H9 (cell line): ENCODE data around the gene VPS26B. TPM values are rescaled to one million over a fixed set of nuclear protein-coding genes. Genes with fewer than 3 reads are reported as not detected.

Experiments
- DNase-seq: peaks from one replicate; pipeline ENCODE4 v3.0.0-alpha.2; 2017
- H2AFZ ChIP-seq: one replicate; pipeline ENCODE4 v1.6.1; 2013; ENCODE audit warnings: mild to moderate bottlenecking, low read length, control low read depth, moderate library complexity
- H2AK5ac ChIP-seq: 2 replicates; pipeline ENCODE4 v1.6.1; 2013; ENCODE audit warnings: low read length, control low read depth, mixed read lengths; ENCODE audit not compliant: insufficient read length
- H2BK120ac ChIP-seq: one replicate; pipeline ENCODE4 v1.6.1; 2013; ENCODE audit warnings: low read depth, mild to moderate bottlenecking, low read length, control low read depth, inconsistent platforms; ENCODE audit not compliant: poor library complexity, severe bottlenecking
- H2BK12ac ChIP-seq: 2 replicates; pipeline ENCODE4 v1.6.1; 2013; ENCODE audit warnings: low read length, control low read depth, mixed read lengths, low read depth; ENCODE audit not compliant: insufficient read length
- H2BK15ac ChIP-seq: 2 replicates; pipeline ENCODE4 v1.6.1; 2013; ENCODE audit warnings: low read depth, low read length, control low read depth
- H2BK20ac ChIP-seq: one replicate; pipeline ENCODE4 v1.6.1; 2013; ENCODE audit warnings: low read depth, mild to moderate bottlenecking, low read length, control low read depth, inconsistent platforms; ENCODE audit not compliant: poor library complexity, severe bottlenecking
- H2BK5ac ChIP-seq: 2 replicates; pipeline ENCODE4 v1.6.1; 2013; ENCODE audit warnings: low read length, control low read depth, mixed read lengths; ENCODE audit not compliant: insufficient read length
- H3K14ac ChIP-seq: 2 replicates; pipeline ENCODE4 v1.6.1; 2013; ENCODE audit warnings: low read length, control low read depth; ENCODE audit not compliant: insufficient read depth
- H3K18ac ChIP-seq: 2 replicates; pipeline ENCODE4 v1.6.1; 2013; ENCODE audit warnings: low read depth, mild to moderate bottlenecking, mixed read lengths, low read length, control low read depth; ENCODE audit not compliant: insufficient read length
- H3K23ac ChIP-seq: 2 replicates; pipeline ENCODE4 v1.6.1; 2013; ENCODE audit warnings: low read length, control low read depth, mixed read lengths, low read depth; ENCODE audit not compliant: insufficient read length
- H3K23me2 ChIP-seq: 2 replicates; pipeline ENCODE4 v1.6.1; 2013; ENCODE audit warnings: low read depth, mild to moderate bottlenecking, mixed read lengths, low read length, control low read depth; ENCODE audit not compliant: insufficient read length, poor library complexity, severe bottlenecking
- H3K27ac ChIP-seq: 2 replicates; pipeline ENCODE4 v1.5.1; 2013; ENCODE audit warnings: low read length, control low read depth, mixed read lengths, low read depth; ENCODE audit not compliant: insufficient read length
- H3K27me3 ChIP-seq: 2 replicates; pipeline ENCODE4 v1.6.1; 2013; ENCODE audit warnings: low read length, control low read depth, inconsistent platforms; ENCODE audit not compliant: insufficient read depth
- H3K4ac ChIP-seq: 2 replicates; pipeline ENCODE4 v1.6.1; 2013; ENCODE audit warnings: low read depth, mild to moderate bottlenecking, control low read depth, inconsistent platforms, low read length, moderate library complexity
- H3K4me1 ChIP-seq: 2 replicates; pipeline ENCODE4 v1.6.1; 2013; ENCODE audit warnings: low read length, control low read depth, inconsistent platforms; ENCODE audit not compliant: insufficient read depth
- H3K4me2 ChIP-seq: 2 replicates; pipeline ENCODE4 v1.6.1; 2013; ENCODE audit warnings: low read length, control low read depth, mixed read lengths; ENCODE audit not compliant: insufficient read length, insufficient read depth
- H3K56ac ChIP-seq: 2 replicates; pipeline ENCODE4 v1.6.1; 2013; ENCODE audit warnings: low read depth, mild to moderate bottlenecking, mixed read lengths, low read length, control low read depth; ENCODE audit not compliant: insufficient read length
- H3K79me1 ChIP-seq: 2 replicates; pipeline ENCODE4 v1.6.1; 2013; ENCODE audit warnings: low read depth, mild to moderate bottlenecking, moderate library complexity, low read length, control low read depth, inconsistent platforms; ENCODE audit not compliant: insufficient read depth, poor library complexity, severe bottlenecking
- H3K79me2 ChIP-seq: 2 replicates; pipeline ENCODE4 v1.6.1; 2013; ENCODE audit warnings: low read length, control low read depth, inconsistent platforms; ENCODE audit not compliant: insufficient read depth
- H3K9ac ChIP-seq: 2 replicates; pipeline ENCODE4 v1.6.1; 2013; ENCODE audit warnings: low read length, control low read depth, mixed read lengths; ENCODE audit not compliant: insufficient read length; ENCODE audit errors: extremely low read depth
- H3K9me3 ChIP-seq: one replicate; pipeline ENCODE4 v1.6.1; 2013; ENCODE audit warnings: low read depth, low read length, inconsistent platforms; ENCODE audit not compliant: control insufficient read depth
- H3T11ph ChIP-seq: one replicate; pipeline ENCODE4 v1.6.1; 2013; ENCODE audit warnings: mild to moderate bottlenecking, low read length, control low read depth, inconsistent platforms
- H4K20me1 ChIP-seq: one replicate; pipeline ENCODE4 v1.6.1; 2013; ENCODE audit not compliant: control insufficient read depth, insufficient read length, insufficient read depth
- H4K5ac ChIP-seq: 2 replicates; pipeline ENCODE4 v1.6.1; 2013; ENCODE audit warnings: low read depth, mild to moderate bottlenecking, mixed read lengths, low read length, control low read depth; ENCODE audit not compliant: insufficient read length
- H4K8ac ChIP-seq: replicated peaks from 2 replicates; pipeline ENCODE4 v1.6.1; 2013; ENCODE audit warnings: low read length, control low read depth, mixed read lengths, low read depth; ENCODE audit not compliant: insufficient read length
- H4K91ac ChIP-seq: 2 replicates; pipeline ENCODE4 v1.6.1; 2013; ENCODE audit warnings: low read depth, mild to moderate bottlenecking, moderate library complexity, mixed read lengths, low read length, control low read depth; ENCODE audit not compliant: insufficient read length
- H3K27ac Mint-ChIP-seq, 3 experiments: 2 replicates in 2 of 3; 3 replicates in 1 of 3; pipeline ENCODE4 v1.8.0; 2020 to 2021; ENCODE audit warnings: mixed read lengths in 3 of 3, mild to moderate bottlenecking in 1 of 3, moderate library complexity in 1 of 3
- H3K27me3 Mint-ChIP-seq: 2 replicates; pipeline ENCODE4 v1.8.0; 2021; ENCODE audit warnings: low read depth, mild to moderate bottlenecking, moderate library complexity, mixed read lengths
- H3K36me3 Mint-ChIP-seq, 3 experiments: 2 replicates in 2 of 3; 3 replicates in 1 of 3; pipeline ENCODE4 v1.8.0; 2020 to 2021; ENCODE audit warnings: low read depth in 3 of 3, mixed read lengths in 3 of 3; ENCODE audit not compliant: insufficient read depth in 1 of 3
- H3K4me1 Mint-ChIP-seq, 2 experiments: 2 replicates each; pipeline ENCODE4 v1.8.0; 2020; ENCODE audit warnings: mixed read lengths in 2 of 2
- H3K4me3 Mint-ChIP-seq, 2 experiments: 2 replicates in 1 of 2; 3 replicates in 1 of 2; pipeline ENCODE4 v1.8.0; 2020 to 2021; ENCODE audit warnings: mild to moderate bottlenecking in 2 of 2, mixed read lengths in 2 of 2, moderate library complexity in 1 of 2
- H3K9me3 Mint-ChIP-seq, 2 experiments: 2 replicates in 1 of 2; 3 replicates in 1 of 2; pipeline ENCODE4 v1.8.0; 2020; ENCODE audit warnings: mild to moderate bottlenecking in 2 of 2, mixed read lengths in 2 of 2, moderate library complexity in 1 of 2
- WGBS: extraction: QIAGEN DNeasy Blood & Tissue Kit; methylation state at CpG from one replicate; pipeline ENCODE4 v1.1.7; 2013; ENCODE audit warnings: missing lambda C conversion rate, low lambda C conversion rate, mixed read lengths; ENCODE audit not compliant: insufficient read length; ENCODE audit errors: extremely low coverage; 5-methylcytosine and 5-hydroxymethylcytosine counted together
- total RNA-seq: library from RNA; stranded (reverse); gene quantifications from 2 replicates; pipeline ENCODE4 v1.2.1, GENCODE V29; 2021
- TF ChIP-seq, protein P1 (sequence below): fragments of 200-600 bp; sonication (generic); conservative IDR thresholded peaks from 3 replicates; pipeline ENCODE4 v1.8.0; 2021; ENCODE audit warnings: antibody characterized with exemption, mild to moderate bottlenecking

Gene VPS26B
- total RNA-seq, 1 experiment from 2014 or later: 27.5 TPM

DNA sequence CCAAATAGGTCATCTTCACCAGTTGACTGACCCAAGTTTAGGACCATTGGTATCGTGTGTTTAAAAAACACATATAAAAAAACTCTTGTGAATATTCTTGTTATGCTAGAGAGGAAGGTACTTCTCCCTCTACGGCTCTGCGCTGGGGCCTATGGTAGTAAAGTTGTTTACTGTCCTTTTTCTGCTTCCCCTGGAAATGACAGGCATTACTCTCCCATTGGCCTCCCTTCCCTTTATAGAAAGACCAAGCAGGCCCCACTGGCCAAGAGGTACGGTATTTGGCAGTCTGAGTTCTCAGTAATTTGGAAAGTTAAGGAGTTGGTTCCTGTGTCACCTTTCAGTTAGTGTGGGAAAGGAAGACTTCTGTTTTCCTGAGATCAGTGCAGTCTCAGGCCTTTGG is 22.2 kb downstream of the VPS26B start:
- Histone ChIP-seq H3K18ac (no peak overlapping the region), H3K4me1 (no peaks in the 10 kb centered on the region), H2AK5ac (no peak overlapping the region), H3T11ph (no peak overlapping the region), H4K5ac (no peak overlapping the region), H3K9me3 (no peaks in the 10 kb centered on the region), H3K9ac (no peak overlapping the region), H2BK20ac (no peak overlapping the region), H2AFZ (no peak overlapping the region), H3K23me2 (no peaks in the 10 kb centered on the region), H3K27me3 (no peaks in the 10 kb centered on the region), H3K27ac (no peak overlapping the region), H3K79me2 (no peaks in the 10 kb centered on the region), H4K20me1 (no peaks in the 10 kb centered on the region), H3K56ac (no peak overlapping the region), H2BK12ac (no peak overlapping the region), H2BK15ac (no peak overlapping the region), H2BK120ac (no peak overlapping the region), H3K79me1 (no peaks in the 10 kb centered on the region), H2BK5ac (no peak overlapping the region), H3K23ac (no peak overlapping the region), H3K4ac (no peak overlapping the region), H4K91ac (no peak overlapping the region), H3K4me2 (no peak overlapping the region), H4K8ac (no peak overlapping the region), H3K14ac (no peak overlapping the region)
- Mint-ChIP-seq H3K4me3 (no peak overlapping the region), H3K9me3 (no peaks in the 10 kb centered on the region), H3K36me3 (peaks cover 30 to 72% (median 38%) of the 10 kb centered on the region in 3 experiments), H3K4me1 (peaks cover 10 to 12% of the 10 kb centered on the region in 2 experiments), H3K27me3 (no peaks in the 10 kb centered on the region), H3K27ac (no peak overlapping the region; a peak in 2 of 7 replicates)
- WGBS: no CpG with 5 or more reads among the region's 4 CpGs
- no peak for DNase-seq
- TF ChIP-seq, protein P1, sequence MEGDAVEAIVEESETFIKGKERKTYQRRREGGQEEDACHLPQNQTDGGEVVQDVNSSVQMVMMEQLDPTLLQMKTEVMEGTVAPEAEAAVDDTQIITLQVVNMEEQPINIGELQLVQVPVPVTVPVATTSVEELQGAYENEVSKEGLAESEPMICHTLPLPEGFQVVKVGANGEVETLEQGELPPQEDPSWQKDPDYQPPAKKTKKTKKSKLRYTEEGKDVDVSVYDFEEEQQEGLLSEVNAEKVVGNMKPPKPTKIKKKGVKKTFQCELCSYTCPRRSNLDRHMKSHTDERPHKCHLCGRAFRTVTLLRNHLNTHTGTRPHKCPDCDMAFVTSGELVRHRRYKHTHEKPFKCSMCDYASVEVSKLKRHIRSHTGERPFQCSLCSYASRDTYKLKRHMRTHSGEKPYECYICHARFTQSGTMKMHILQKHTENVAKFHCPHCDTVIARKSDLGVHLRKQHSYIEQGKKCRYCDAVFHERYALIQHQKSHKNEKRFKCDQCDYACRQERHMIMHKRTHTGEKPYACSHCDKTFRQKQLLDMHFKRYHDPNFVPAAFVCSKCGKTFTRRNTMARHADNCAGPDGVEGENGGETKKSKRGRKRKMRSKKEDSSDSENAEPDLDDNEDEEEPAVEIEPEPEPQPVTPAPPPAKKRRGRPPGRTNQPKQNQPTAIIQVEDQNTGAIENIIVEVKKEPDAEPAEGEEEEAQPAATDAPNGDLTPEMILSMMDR: no peak
